Ramos (cell line): ENCODE measurements around the gene ALG1.
"Not testable (repeated sequence)": the region's sequence is repeated elsewhere in the genome, so short reads cannot be mapped to it uniquely, and the experiment has no call there.

Source experiments
- in situ Hi-C: fragments of 300-500 bp; cut with MboI; formaldehyde crosslinking; loops from one replicate; pipeline ENCODE4 v1.14.3; 2022; ENCODE audit warnings: low sequenced_read_pairs; ENCODE audit not compliant: unreplicated experiment

ALG1 gene

GRCh38 chr16:5044011-5044540 lies 27.6 kb upstream of the ALG1 start:
- in situ Hi-C loops = no loop called here

GRCh38 chr16:5044581-5044980 lies 27.1 kb upstream of the ALG1 start:
- in situ Hi-C loops = not testable (repeated sequence)

DNA sequence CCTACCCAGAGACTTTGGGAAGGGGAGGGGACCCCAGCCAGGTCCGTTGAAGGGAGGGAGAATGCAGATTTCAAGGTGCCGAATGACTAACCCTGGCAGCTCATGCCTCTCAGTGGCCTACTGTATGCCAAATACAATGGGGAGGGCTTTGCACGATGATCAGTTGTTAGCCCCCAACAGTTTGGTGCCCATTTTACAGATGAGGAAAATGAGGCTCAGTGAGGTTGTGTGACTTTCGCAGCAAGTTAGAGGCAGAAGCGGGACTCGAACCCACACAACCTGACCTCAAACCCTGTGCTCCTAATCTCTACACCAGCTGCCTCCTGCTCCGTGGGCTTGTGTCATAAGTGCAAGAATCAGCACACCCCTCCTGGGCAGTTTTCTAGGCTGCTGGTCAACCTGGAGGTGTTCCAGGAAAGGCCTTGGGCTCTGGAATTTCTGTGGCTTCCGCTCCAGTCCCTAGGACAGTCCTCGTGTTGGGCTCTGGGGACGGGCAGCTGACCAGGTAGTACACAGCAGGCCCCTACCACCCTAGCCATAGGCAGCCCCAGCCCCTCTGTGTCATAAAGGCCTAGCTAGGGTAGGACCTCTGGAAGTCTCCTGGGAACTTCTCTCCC lies 26.0 kb upstream of the ALG1 start:
- in situ Hi-C loops = no loop called here

- in situ Hi-C loops = no loop called here
These were observed 24.7 kb upstream of the ALG1 start for GRCh38 chr16:5046914-5047313.

- in situ Hi-C loops = no loop called here
These were observed 16.5 kb upstream of the ALG1 start for GRCh38 chr16:5054876-5055865.

- in situ Hi-C loops = no loop called here
These were observed 15.3 kb upstream of the ALG1 start for GRCh38 chr16:5056352-5056751.

- in situ Hi-C loops = no loop called here
These were observed 13.2 kb upstream of the ALG1 start for GRCh38 chr16:5058476-5058875.

DNA sequence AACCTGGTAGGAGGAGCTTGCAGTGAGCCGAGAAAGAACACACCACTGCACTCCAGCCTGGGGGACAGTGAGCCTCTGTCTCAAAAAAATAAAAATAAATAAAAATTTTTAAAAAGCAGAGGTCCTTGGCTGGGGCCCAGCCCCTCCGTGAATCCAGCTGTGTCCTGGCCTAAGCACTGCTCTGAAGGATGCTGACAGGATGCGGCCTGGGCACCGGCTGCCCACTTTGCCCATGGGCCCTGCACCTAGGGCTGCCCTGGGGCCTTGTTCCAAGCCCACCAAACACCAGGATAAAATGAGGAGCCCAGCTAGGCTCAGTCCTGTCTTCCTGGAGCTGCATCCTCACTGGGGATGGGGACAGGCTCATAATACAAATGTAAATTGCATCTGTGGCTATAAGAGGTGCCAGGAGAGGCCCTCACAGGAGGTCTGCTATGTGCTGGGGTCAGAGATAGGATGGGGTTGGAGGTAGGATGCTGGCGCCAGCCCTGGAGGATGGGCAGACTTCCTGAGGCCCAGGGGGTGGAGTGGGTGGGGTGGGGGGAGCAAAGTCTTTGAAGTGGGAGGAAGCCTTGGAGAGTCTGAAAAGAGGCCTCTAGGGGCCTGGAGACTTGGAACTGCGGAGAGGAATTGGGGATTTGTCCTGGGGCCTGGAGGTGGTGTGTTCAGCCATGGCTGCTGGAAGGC lies 12.1 kb upstream of the ALG1 start:
- in situ Hi-C loops = no loop called here

DNA sequence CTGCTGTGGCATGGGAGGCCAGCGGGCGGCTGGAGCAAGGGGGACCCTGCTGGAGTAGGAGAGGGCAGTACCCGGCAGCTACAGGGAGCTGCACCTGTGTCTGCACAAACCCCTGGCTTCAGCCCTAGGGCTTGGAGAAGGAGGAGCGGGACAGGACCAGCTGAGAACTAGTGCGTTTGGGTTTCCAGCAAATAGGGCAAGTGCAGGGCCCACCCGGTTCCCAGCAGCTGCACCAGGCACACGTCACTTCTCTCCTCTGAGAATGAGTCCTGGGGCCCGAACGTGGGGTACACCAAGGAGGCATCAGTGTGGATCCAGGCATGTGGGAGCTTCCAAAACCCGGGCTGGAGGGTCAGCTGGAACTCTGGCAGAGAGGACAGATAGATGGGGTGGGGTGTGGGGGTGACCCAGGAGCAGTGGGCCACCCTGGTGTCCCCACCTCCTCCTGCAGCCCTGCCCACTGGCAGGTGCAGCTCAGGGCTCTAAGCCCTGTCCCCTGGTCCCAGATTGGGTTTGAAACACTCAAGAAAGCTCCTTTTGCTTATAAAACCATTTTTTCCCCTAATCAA lies 11.5 kb upstream of the ALG1 start:
- in situ Hi-C loops = no loop called here

- in situ Hi-C loops = no loop called here
These were observed 9.6 kb upstream of the ALG1 start for GRCh38 chr16:5062051-5062450.

DNA sequence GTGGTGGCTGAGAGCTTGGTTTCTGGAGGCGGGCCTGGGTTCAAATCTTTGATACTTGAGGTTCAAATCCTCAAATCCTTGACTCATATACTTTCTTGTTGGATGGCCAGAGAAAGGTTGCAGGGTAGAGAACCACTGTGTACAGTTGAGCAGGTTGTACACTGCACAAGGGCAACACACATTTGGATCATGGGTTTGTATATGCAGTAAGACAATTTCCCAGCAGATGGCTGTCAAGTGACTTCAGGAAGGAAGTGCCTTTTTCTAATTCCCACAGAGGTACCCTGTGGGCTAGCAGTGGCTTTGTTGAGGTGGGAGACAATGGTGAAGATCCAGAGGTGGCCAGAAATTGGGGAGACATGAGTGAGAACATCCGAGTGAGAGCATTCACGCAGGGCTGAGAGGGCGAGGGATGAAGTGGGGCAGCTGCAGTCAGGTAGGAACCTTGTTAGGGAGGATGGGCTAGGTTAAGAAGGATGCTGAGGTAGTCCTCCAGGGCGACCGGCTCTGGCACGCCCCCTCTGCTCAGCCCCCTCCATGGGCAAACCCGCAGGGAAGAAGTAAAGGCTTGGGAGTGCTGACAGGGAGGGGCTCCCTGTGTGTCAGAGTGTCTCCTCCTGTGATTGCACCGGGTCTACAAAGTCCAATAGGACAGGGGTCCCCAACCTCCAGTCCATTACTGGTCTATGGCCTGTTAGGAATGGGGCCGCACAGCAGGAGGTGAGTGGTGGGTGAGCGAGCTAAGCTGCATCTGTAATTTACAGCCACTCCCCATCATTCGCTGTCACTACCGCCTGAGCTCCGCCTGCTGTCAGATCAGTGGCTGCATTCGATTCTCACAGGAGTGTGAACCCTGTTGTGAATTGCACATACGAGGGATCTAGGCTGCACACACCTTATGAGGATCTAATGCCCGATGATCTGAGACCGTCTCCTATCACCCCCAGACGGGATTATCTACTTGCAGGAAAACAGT lies 8.6 kb upstream of the ALG1 start:
- in situ Hi-C loops = no loop called here

DNA sequence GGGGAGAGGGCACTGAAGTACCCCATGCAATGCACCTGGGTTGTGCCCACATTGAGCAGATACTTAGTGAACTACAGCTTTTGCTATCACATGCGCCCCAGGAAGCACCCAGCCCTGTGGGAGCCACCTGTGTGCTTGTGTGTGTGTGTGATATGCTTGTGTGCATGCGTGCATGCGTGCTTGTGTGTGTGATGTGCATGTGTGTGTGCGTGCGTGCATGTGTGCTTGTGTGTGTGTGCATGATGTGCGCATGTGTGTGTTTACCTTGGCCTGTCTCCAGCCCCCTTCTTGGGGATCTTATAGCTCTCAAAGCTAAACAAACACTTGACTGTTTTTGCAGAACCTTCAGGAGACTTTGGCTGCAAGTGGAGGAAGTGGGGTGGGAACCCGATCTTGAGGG lies 6.7 kb upstream of the ALG1 start:
- in situ Hi-C loops = no loop called here

DNA sequence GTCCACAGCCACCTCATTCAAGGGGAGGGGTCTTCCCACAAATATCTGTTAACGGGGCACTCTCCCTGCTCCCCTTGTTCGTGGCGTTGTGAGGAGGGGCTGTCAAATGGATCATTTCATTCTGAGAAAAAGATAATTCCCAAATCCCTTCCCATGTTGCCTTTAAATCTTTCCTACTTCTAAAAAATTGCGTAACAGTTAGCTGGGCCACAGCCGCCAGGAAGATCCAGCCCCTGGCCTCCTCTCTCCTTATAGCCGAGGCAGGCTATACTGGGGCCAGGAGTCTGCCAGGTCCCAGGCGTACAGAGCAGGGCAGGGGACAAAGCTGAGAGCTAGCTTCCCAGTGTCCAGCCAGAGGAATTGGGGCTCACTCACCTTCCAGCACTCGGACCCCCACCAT lies 6.3 kb upstream of the ALG1 start:
- in situ Hi-C loops = no loop called here

GRCh38 chr16:5065813-5066212 lies 5.8 kb upstream of the ALG1 start, which contains the start of gene C16orf89:
C16orf89 (minus strand) TSS chr16:5065956; CDS start chr16:5065908, 48 bp downstream.
- in situ Hi-C loops = no loop called here

- in situ Hi-C loops = no loop called here
These were observed 5.1 kb upstream of the ALG1 start for GRCh38 chr16:5066511-5066910.

- in situ Hi-C loops = no loop called here
These were observed 2.6 kb upstream of the ALG1 start for GRCh38 chr16:5069048-5069447.

- in situ Hi-C loops = no loop called here
These were observed 1.8 kb upstream of the ALG1 start for GRCh38 chr16:5069854-5070253.

DNA sequence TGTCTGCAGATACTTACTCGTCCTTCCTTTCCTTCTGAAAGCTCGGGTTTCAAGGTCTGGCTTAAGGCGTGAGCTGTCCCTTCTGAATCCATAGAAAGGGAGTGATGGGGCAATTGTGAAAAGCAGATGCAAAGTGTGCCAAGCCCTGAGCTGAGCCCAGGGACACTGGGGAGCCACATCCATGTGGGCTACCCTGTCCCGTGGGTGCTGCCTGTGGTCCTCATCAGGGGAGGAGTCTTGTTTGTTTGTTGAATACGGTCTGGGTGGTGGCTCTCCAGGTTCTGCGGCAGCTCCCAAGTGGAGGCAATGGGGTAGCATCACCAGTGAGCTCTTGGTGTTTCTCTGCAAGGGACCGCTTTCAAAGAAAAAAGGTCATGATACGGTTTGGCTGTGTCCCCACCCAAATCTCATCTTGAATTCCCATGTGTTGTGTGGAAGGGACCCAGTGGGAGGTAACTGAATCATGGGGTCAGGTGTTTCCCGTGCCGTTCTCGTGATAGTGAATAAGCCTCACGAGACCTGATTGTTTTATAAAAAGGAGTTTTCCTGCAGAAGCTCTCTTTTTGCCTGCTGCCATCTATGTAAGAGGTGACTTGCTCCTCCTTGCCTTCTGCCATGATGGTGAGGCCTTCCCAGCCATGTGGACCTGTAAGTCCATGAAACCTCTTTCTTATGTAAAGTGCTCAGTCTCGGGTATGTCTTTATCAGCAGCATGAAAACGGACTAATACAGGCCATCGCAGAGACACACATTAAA lies 1.0 kb upstream of the ALG1 start:
- in situ Hi-C loops = no loop called here

DNA sequence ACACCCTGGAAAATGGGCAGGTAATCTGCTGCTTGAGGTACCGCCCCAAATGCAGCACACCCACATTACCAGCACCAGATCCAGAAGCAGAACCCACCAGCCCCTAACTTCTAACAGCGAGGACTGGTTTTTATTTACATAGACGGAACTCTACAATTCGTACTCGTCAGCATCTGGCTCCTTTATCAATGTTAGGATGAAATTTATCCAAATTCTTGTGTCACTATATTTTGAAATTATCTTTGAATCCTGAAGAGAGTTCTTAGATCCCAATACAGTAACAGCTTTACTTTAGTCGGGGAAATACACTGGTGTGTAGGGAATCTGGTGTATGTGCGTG lies 332 bp upstream of the ALG1 start:
- in situ Hi-C loops = no loop called here
